Activated CD4-positive, alpha-beta T cell treated with anti-CD3 and anti-CD28 coated beads, Interleukin-2, amount 10 ng/mL, durations not matched to agents 7 days and 5 days (primary cell): ENCODE measurements around the gene FOLH1. TPM values are rescaled to one million over a fixed set of nuclear protein-coding genes. Genes with fewer than 3 reads are reported as not detected.
"Not testable (repeated sequence)": the region's sequence is repeated elsewhere in the genome, so short reads cannot be mapped to it uniquely, and the experiment has no call there.

Source experiments
- CTCF ChIA-PET: fragments of 350-600 bp; sonication (Branson Sonifier 250); formaldehyde crosslinking; loops from one replicate; lab custom pipeline; 2021; ENCODE audit warnings: antibody characterized with exemption; lab: Charles Lee
- POLR2A ChIA-PET: fragments of 350-600 bp; sonication (Branson Sonifier 250); formaldehyde crosslinking; loops from one replicate; lab custom pipeline; 2021; ENCODE audit warnings: antibody characterized with exemption; lab: Charles Lee
- DNase-seq: peaks from one replicate; pipeline ENCODE4 v3.0.0-alpha.2; 2020
- H3K27ac Mint-ChIP-seq: one replicate; pipeline ENCODE4 v1.8.0; 2021; ENCODE audit warnings: mild to moderate bottlenecking, moderate library complexity, mixed read lengths
- H3K27me3 Mint-ChIP-seq: one replicate; pipeline ENCODE4 v1.8.0; 2021; ENCODE audit warnings: mixed read lengths
- H3K36me3 Mint-ChIP-seq: one replicate; pipeline ENCODE4 v1.8.0; 2021; ENCODE audit warnings: low read depth, mixed read lengths
- H3K4me1 Mint-ChIP-seq: one replicate; pipeline ENCODE4 v1.8.0; 2021; ENCODE audit warnings: mixed read lengths
- H3K4me3 Mint-ChIP-seq: one replicate; pipeline ENCODE4 v1.8.0; 2021; ENCODE audit warnings: mild to moderate bottlenecking, moderate library complexity, mixed read lengths
- H3K9me3 Mint-ChIP-seq: one replicate; pipeline ENCODE4 v1.8.0; 2021; ENCODE audit warnings: mixed read lengths
- total RNA-seq, 2 experiments: library from RNA; stranded (reverse); gene quantifications; one replicate each; pipeline ENCODE4 v1.2.3, GENCODE V29; 2021

FOLH1 gene
- total RNA-seq, 2 experiments from 2014 or later = not detected

DNA sequence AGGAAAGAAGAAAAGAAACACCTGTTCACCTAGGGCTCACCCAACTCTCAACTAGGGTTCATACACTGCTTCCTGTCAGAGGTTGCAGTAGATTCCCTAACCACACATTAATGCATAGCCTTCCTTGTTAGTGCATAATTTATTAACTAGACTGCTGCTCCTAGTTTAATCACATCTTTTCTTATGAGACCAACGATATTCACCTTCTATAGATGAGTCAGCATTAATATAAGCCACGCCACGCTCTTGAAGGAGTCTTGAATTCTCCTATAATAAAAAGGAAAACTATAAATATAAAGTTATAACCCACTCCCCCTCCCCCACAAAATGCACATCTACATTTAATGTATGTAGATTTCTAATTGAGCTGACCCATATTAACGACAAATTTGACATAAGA lies 39.4 kb downstream of the FOLH1 start:
- POLR2A ChIA-PET, H3K27ac Mint-ChIP-seq: not testable (repeated sequence)

DNA sequence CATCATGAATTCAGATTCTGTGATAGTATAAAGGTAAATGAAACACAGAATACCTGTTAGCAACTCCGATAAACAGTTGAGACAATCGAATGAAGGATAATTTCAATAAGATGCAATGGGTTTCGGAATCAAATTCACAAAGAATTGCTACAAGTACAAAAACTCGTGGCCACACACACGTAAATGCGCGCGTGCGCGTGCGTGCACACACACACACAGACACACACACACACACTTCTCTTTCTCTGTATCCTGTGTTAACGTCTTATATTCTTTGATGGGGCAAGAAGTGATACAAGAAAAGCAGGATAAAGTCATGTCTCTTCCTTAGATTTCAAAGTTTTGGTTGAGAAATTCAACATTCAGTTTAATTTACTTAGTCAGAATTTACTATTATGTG lies 57.2 kb downstream of the FOLH1 start:
- Mint-ChIP-seq H3K27me3 (no peaks in the 10 kb centered on the region), H3K9me3 (no peaks in the 10 kb centered on the region), H3K27ac (no peak overlapping the region), H3K36me3 (no peaks in the 10 kb centered on the region), H3K4me1 (no peaks in the 10 kb centered on the region), H3K4me3 (no peak overlapping the region)
- CTCF ChIA-PET = no interaction called here
- POLR2A ChIA-PET = no interaction called here
- DNase-seq = no peak

More for the DNA sequence above, 39.4 kb downstream of the FOLH1 start:
- H3K4me3 Mint-ChIP-seq, H3K36me3 Mint-ChIP-seq, H3K4me1 Mint-ChIP-seq, CTCF ChIA-PET, DNase-seq, H3K27me3 Mint-ChIP-seq, H3K9me3 Mint-ChIP-seq: not testable (repeated sequence)

DNA sequence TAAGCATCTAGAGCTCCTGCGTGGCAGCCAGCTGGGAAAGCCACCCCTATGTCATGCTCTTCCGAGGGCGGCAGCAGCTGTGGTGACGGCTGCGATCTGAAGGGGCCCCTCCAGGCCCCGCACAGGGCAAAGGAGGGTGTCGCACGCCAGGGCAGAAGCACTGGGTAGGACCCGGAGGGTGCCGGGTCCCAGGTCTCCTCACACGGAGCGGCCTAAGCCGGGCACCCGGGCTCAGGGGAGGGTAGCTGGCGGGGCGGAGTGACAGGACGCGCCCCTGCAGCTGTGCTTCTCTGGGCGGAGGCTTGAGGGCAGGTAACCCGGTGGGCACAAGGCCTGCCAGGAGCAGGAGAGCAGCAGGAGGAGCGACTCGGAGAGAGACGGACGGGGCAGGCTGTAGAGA lies 106.0 kb downstream of the FOLH1 start:
- H3K4me3 Mint-ChIP-seq, H3K27me3 Mint-ChIP-seq, H3K27ac Mint-ChIP-seq, POLR2A ChIA-PET, H3K9me3 Mint-ChIP-seq, H3K4me1 Mint-ChIP-seq, DNase-seq, H3K36me3 Mint-ChIP-seq, CTCF ChIA-PET: not testable (repeated sequence)

Other genes with a start within 250 kb of the FOLH1 start
- not detected for gene TRIM51G, start 224.7 kb downstream of the FOLH1 start, total RNA-seq
- gene TRIM49B, start 179.8 kb downstream of the FOLH1 start, total RNA-seq = not detected
- not detected for gene TRIM64C, start 149.5 kb downstream of the FOLH1 start, total RNA-seq